HepG2 (cell line): Measurements from ENCODE around the gene TRAF5. TPM values are rescaled to one million over a fixed set of nuclear protein-coding genes. Genes with fewer than 3 reads are reported as not detected.

Experiments used
- ATAC-seq: fragments of 200-7000 bp; cut with Tn5 transposase; 3 replicates; pipeline ENCODE4 v1.9.1; 2020; ENCODE audit warnings: mild to moderate bottlenecking, moderate library complexity
- BruUV-seq: library from RNA; stranded (reverse); fragments of 400-500 nt; replicated peaks from 2 replicates; lab custom pipeline; 2021; lab: Mats Ljungman, UMichigan
- CTCF ChIA-PET: fragments of 300-600 bp; formaldehyde crosslinking; extraction: SDS; loops from one replicate; lab custom pipeline; 2021; ENCODE audit warnings: low total read pairs, inconsistent platforms, low intra/inter-chr PET ratio; lab: Yijun Ruan, JAX
- POLR2A ChIA-PET: fragments of 350-600 bp; sonication (Branson Sonifier 250); formaldehyde crosslinking; loops from one replicate; lab custom pipeline; 2020; ENCODE audit warnings: antibody characterized with exemption, inconsistent platforms; lab: Yijun Ruan, JAX
- DNase-seq: peaks from one replicate; pipeline ENCODE4 v3.0.0-alpha.2; 2015; ENCODE audit warnings: low spot score
- FAIRE-seq: peaks from 3 replicates; lab custom pipeline; 2011; peaks lifted over from hg19 to GRCh38; lab: Jason Lieb, UNC
- H2AFZ ChIP-seq: one replicate; pipeline ENCODE4 v1.6.1; 2011; ENCODE audit warnings: low read length, inconsistent platforms
- H3K27ac ChIP-seq: fragments of 300-600 bp; 3 replicates; pipeline ENCODE4 v1.8.0; 2011; ENCODE audit warnings: mixed run types, mild to moderate bottlenecking, mixed read lengths, low read length, inconsistent platforms; ENCODE audit not compliant: insufficient read depth; ENCODE audit errors: extremely low read length
- H3K27me3 ChIP-seq, 2 experiments: fragments of 200-600 bp in 1 of 2; 2 replicates in 1 of 2; 3 replicates in 1 of 2; pipeline versions ENCODE4 v1.6.0 to v1.8.0; 2011; ENCODE audit warnings: low read length in 2 of 2, mild to moderate bottlenecking in 2 of 2, moderate library complexity in 2 of 2, inconsistent platforms in 1 of 2; ENCODE audit not compliant: insufficient read depth in 2 of 2, control insufficient read depth in 1 of 2
- H3K36me3 ChIP-seq, 2 experiments: fragments of 200-600 bp in 1 of 2; replicated peaks in 1 of 2; 2 replicates in 1 of 2; 3 replicates in 1 of 2; pipeline versions ENCODE4 v1.5.1 to v1.8.0; 2011; ENCODE audit warnings: low read length in 2 of 2, inconsistent platforms in 1 of 2; ENCODE audit not compliant: insufficient read depth in 2 of 2, control insufficient read depth in 1 of 2
- H3K4me1 ChIP-seq: 2 replicates; pipeline ENCODE4 v1.5.1; 2012; ENCODE audit warnings: low read length, inconsistent platforms; ENCODE audit not compliant: insufficient read depth
- H3K4me2 ChIP-seq: 2 replicates; pipeline ENCODE4 v1.6.0; 2011; ENCODE audit warnings: low read depth, low read length, inconsistent platforms
- H3K4me3 ChIP-seq, 3 experiments: fragments of 200-600 bp in 1 of 3; sonication (generic), shearing (Covaris generic) in 1 of 3; replicated peaks in 1 of 3; 2 replicates each; pipeline ENCODE4 v1.5.1; 2011 to 2016; ENCODE audit warnings: low read length in 3 of 3, inconsistent platforms in 2 of 3, low read depth in 2 of 3, mild to moderate bottlenecking in 2 of 3, control low read depth in 1 of 3, mixed read lengths in 1 of 3; ENCODE audit not compliant: insufficient read depth in 1 of 3
- H3K79me2 ChIP-seq: one replicate; pipeline ENCODE4 v1.6.1; 2011; ENCODE audit warnings: low read length, inconsistent platforms; ENCODE audit not compliant: insufficient read depth
- H3K9ac ChIP-seq: 2 replicates; pipeline ENCODE4 v1.6.0; 2011; ENCODE audit warnings: mild to moderate bottlenecking, low read depth, low read length, inconsistent platforms; ENCODE audit not compliant: insufficient read depth
- H3K9me3 ChIP-seq: 2 replicates; pipeline ENCODE4 v1.5.1; 2012; ENCODE audit warnings: mild to moderate bottlenecking, low read length
- H4K20me1 ChIP-seq: 2 replicates; pipeline ENCODE4 v1.6.0; 2011; ENCODE audit warnings: inconsistent platforms, mild to moderate bottlenecking, low read length, moderate library complexity; ENCODE audit not compliant: insufficient read depth
- BRCA1 ChIP-seq: sonication (generic); formaldehyde crosslinking; IDR thresholded peaks from 2 replicates; pipeline ENCODE4 v1.4.0; 2020; ENCODE audit warnings: missing genetic modification reagents
- FOXP1 ChIP-seq, 2 experiments: fragments of 450-650 bp in 1 of 2; IDR thresholded peaks; 2 replicates each; pipeline ENCODE4 v1.6.1; 2017 to 2018; ENCODE audit warnings: antibody characterized with exemption in 1 of 2
- GATAD2A ChIP-seq: IDR thresholded peaks from 2 replicates; pipeline ENCODE4 v1.6.1; 2016
- HNRNPLL ChIP-seq: fragments of 200-400 bp; formaldehyde crosslinking; IDR thresholded peaks from 2 replicates; pipeline ENCODE4 v1.6.1; 2017; ENCODE audit warnings: mild to moderate bottlenecking, low read depth, low read length; ENCODE audit not compliant: poor library complexity, severe bottlenecking
- MAF1 ChIP-seq: sonication (generic); formaldehyde crosslinking; IDR thresholded peaks from 2 replicates; pipeline ENCODE4 v1.5.0; 2020; ENCODE audit warnings: missing genetic modification reagents, borderline replicate concordance
- MED1 ChIP-seq: sonication (generic); formaldehyde crosslinking; IDR thresholded peaks from 2 replicates; pipeline ENCODE4 v1.4.0; 2020; ENCODE audit warnings: missing genetic modification reagents
- MED13 ChIP-seq: sonication (generic); formaldehyde crosslinking; IDR thresholded peaks from 2 replicates; pipeline ENCODE4 v1.5.0; 2020; ENCODE audit warnings: missing genetic modification reagents
- NFATC3 ChIP-seq: sonication (generic); formaldehyde crosslinking; IDR thresholded peaks from 2 replicates; pipeline ENCODE4 v1.5.1; 2020; ENCODE audit warnings: mild to moderate bottlenecking, missing genetic modification reagents
- NFE2L2 ChIP-seq: fragments of 150-350 bp; IDR thresholded peaks from 2 replicates; pipeline ENCODE4 v1.6.1; 2014; ENCODE audit warnings: low read length
- NFRKB ChIP-seq: fragments of 450-650 bp; IDR thresholded peaks from 2 replicates; pipeline ENCODE4 v1.6.1; 2017
- RARA ChIP-seq: IDR thresholded peaks from 2 replicates; pipeline ENCODE4 v1.6.1; 2016; ENCODE audit warnings: missing genetic modification reagents, missing compliant biosample characterization
- SP1 ChIP-seq, 2 experiments: fragments of 450-650 bp in 1 of 2; sonication (generic) in 1 of 2; formaldehyde crosslinking in 1 of 2; IDR thresholded peaks; 2 replicates each; pipeline versions ENCODE4 v1.4.0 to v1.6.1; 2016 to 2020; ENCODE audit warnings: missing genetic modification reagents in 1 of 2
- SP2 ChIP-seq: sonication (generic); formaldehyde crosslinking; IDR thresholded peaks from 2 replicates; pipeline ENCODE4 v1.5.1; 2020; ENCODE audit warnings: mild to moderate bottlenecking, missing genetic modification reagents
- TBX3 ChIP-seq: fragments of 450-650 bp; IDR thresholded peaks from 2 replicates; pipeline ENCODE4 v1.6.1; 2017; ENCODE audit warnings: antibody characterized with exemption, mild to moderate bottlenecking, inconsistent platforms, borderline replicate concordance
- ZBTB34 ChIP-seq: sonication (generic); formaldehyde crosslinking; IDR thresholded peaks from 2 replicates; pipeline ENCODE4 v1.8.0; 2022; ENCODE audit warnings: mild to moderate bottlenecking, missing genetic modification reagents
- ZBTB42 ChIP-seq: sonication (generic); formaldehyde crosslinking; IDR thresholded peaks from 2 replicates; pipeline ENCODE4 v1.5.0; 2020; ENCODE audit warnings: mild to moderate bottlenecking, missing genetic modification reagents
- ZKSCAN5 ChIP-seq: sonication (generic); formaldehyde crosslinking; IDR thresholded peaks from 2 replicates; pipeline ENCODE4 v1.5.1; 2020; ENCODE audit warnings: mild to moderate bottlenecking, missing genetic modification reagents
- ZMYM3 ChIP-seq: sonication (generic); formaldehyde crosslinking; IDR thresholded peaks from 2 replicates; pipeline ENCODE4 v1.5.1; 2020; ENCODE audit warnings: mild to moderate bottlenecking, missing genetic modification reagents
- ZNF572 ChIP-seq: sonication (generic); formaldehyde crosslinking; IDR thresholded peaks from 2 replicates; pipeline ENCODE4 v1.5.1; 2020; ENCODE audit warnings: mild to moderate bottlenecking, missing genetic modification reagents
- ZNF660 ChIP-seq: sonication (generic); formaldehyde crosslinking; IDR thresholded peaks from 2 replicates; pipeline ENCODE4 v1.5.1; 2020; ENCODE audit warnings: mild to moderate bottlenecking, low read depth, missing genetic modification reagents, borderline replicate concordance
- WGBS: methylation state at CpG from one replicate; pipeline ENCODE4 v1.1.6; 2017; ENCODE audit warnings: low lambda C conversion rate; 5-methylcytosine and 5-hydroxymethylcytosine counted together
- in situ Hi-C: cut with HindIII; loops from 2 replicates; pipeline ENCODE4 v1.10.0; 2017; ENCODE audit warnings: low pct_unique_long_range_greater_than_20kb; ENCODE audit not compliant: extremely low pct_ligation_motif_present
- intact Hi-C: fragments of 100-400 bp; cut with micrococcal nuclease; formaldehyde crosslinking; loops from one replicate; pipeline ENCODE4 v1.10.0; 2022; ENCODE audit not compliant: unreplicated experiment
- polyA plus RNA-seq, 8 experiments: library from polyadenylated mRNA; depleted of rRNA in 3 of 8; stranded (reverse) in 7 of 8; unstranded in 1 of 8; fragments of >200 nt; fragmentation: Illumina TruSeq in 4 of 8; extraction: Trizol in 4 of 8; gene quantifications; 2 replicates each; pipeline versions ENCODE4 v1.2.1 to v1.2.3, GENCODE V29; 2011 to 2016; ENCODE audit warnings: low read depth in 4 of 8, missing spikeins in 1 of 8, mixed read lengths in 1 of 8; ENCODE audit not compliant: insufficient read depth in 1 of 8
- total RNA-seq, 5 experiments: library from RNA; depleted of rRNA; stranded (reverse); fragments of >200 nt; fragmentation: Illumina TruSeq; extraction: Trizol; gene quantifications; 2 replicates each; pipeline ENCODE4 v1.2.3, GENCODE V29; 2016; ENCODE audit warnings: low read depth in 1 of 5
- TF ChIP-seq, protein P1 (sequence below): sonication (generic); formaldehyde crosslinking; IDR thresholded peaks from 2 replicates; pipeline ENCODE4 v1.4.0; 2020; ENCODE audit warnings: mild to moderate bottlenecking, missing genetic modification reagents

TRAF5 gene
- total and polyA plus RNA-seq, 2 of the 13 experiments (the other 11 are each of a cell fraction or from before 2014, with no cell fraction given) = 0.27 to 1.6 TPM

DNA sequence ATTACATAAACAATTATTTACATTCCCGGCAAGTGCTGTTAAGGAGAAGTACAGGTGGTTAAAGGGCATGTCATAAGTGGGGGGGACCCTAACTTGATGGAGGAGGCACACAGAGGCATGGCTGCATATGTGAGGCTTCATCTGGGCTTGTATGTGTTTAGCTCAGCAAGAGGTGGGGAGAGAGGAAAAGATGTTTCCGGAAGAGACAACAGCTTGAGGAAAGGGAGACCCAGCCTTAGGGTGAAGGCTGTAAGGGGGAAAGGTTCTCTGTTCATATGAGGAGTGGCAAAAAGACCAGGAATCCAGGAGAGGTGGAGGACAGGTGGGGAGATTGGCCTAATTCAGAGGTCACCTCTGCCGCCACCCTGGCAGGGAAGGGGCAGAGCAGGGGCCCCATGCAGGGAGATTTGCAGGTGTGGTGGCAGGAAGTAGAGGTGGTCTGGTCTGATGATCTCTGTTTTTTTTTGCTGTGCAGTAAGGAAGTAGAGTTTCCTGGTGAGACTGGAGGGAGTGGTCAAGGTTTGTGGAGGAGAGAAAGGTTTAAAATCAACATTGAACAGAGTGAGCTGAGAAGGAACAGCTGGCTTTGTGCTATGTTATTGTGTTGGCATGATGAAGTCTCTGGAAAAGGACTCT is 9.0 kb downstream of the TRAF5 start:
- intact Hi-C loops (no loop called here), in situ Hi-C loops (no loop called here)
- WGBS = 62% methylated on average over 3 of the region's 3 CpGs
- POLR2A ChIA-PET = no interaction called here
- Histone ChIP-seq H3K4me1 (no peaks in the 10 kb centered on the region), H3K9ac (no peak overlapping the region), H2AFZ (no peak overlapping the region), H3K27ac (no peak overlapping the region), H3K36me3 (no peaks in the 10 kb centered on the region), H3K79me2 (no peaks in the 10 kb centered on the region), H3K9me3 (no peaks in the 10 kb centered on the region), H3K27me3 (no peaks in the 10 kb centered on the region), H4K20me1 (no peaks in the 10 kb centered on the region), H3K4me3 (no peak overlapping the region), H3K4me2 (no peak overlapping the region)
- TF ChIP-seq NFE2L2 (no peak), ZNF660 (CRISPR knock-in tag) (no peak)
- TF ChIP-seq, protein P1, sequence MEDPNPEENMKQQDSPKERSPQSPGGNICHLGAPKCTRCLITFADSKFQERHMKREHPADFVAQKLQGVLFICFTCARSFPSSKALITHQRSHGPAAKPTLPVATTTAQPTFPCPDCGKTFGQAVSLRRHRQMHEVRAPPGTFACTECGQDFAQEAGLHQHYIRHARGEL (CRISPR knock-in tag) = no peak
- DNase-seq (no peak), ATAC-seq (no peak), FAIRE-seq (no peak)
- no TSS peak for BruUV-seq
- CTCF ChIA-PET = no interaction called here

GRCh38 chr1:211336161-211336560 is 9.5 kb downstream of the TRAF5 start:
- Histone ChIP-seq H3K4me1 (no peaks in the 10 kb centered on the region), H4K20me1 (no peaks in the 10 kb centered on the region), H3K27ac (no peak overlapping the region), H2AFZ (no peak overlapping the region), H3K4me3 (no peak overlapping the region), H3K9me3 (no peaks in the 10 kb centered on the region), H3K4me2 (no peak overlapping the region), H3K27me3 (no peaks in the 10 kb centered on the region), H3K79me2 (no peaks in the 10 kb centered on the region), H3K9ac (no peak overlapping the region), H3K36me3 (no peaks in the 10 kb centered on the region)
- ChIA-PET CTCF (no interaction called here), POLR2A (no interaction called here)
- 77% methylated on average over 3 of the region's 3 CpGs for whole genome bisulfite sequencing
- intact Hi-C loops (no loop called here), in situ Hi-C loops (no loop called here)
- no TSS peak for BruUV-seq
- ATAC-seq = no peak
- DNase-seq = no peak
- no peak for FAIRE-seq
- TF ChIP-seq MED1 (CRISPR knock-in tag) (no peak), ZBTB34 (CRISPR knock-in tag) (no peak), TBX3 (no peak), MED13 (CRISPR knock-in tag) (no peak), FOXP1 (IDR thresholded peaks at IDR 0.05) (no peak), FOXP1 (CRISPR knock-in tag; IDR thresholded peaks at IDR 0.05) (no peak), SP2 (CRISPR knock-in tag) (no peak), NFRKB (no peak), ZKSCAN5 (CRISPR knock-in tag) (no peak), ZMYM3 (CRISPR knock-in tag) (no peak), HNRNPLL (no peak), ZNF572 (CRISPR knock-in tag) (no peak), RARA (CRISPR knock-in tag) (no peak), SP1 (IDR thresholded peaks at IDR 0.05) (no peak), SP1 (CRISPR knock-in tag; IDR thresholded peaks at IDR 0.05) (no peak), ZBTB42 (CRISPR knock-in tag) (no peak), MAF1 (CRISPR knock-in tag) (no peak), BRCA1 (CRISPR knock-in tag) (no peak), NFATC3 (CRISPR knock-in tag) (no peak), GATAD2A (no peak)
